OCI-LY1 (cell line): Measurements from ENCODE around the gene PRKCH.

Experiments used
- H2AFZ ChIP-seq: fragments of 200-600 bp; sonication (generic), shearing (Covaris generic); 2 replicates; pipeline ENCODE4 v1.6.0; 2014; ENCODE audit warnings: antibody characterized with exemption, mild to moderate bottlenecking, low read length
- H3F3A ChIP-seq: fragments of 200-600 bp; sonication (generic), shearing (Covaris generic); 2 replicates; pipeline ENCODE4 v1.6.0; 2014; ENCODE audit warnings: mild to moderate bottlenecking, antibody characterized with exemption, low read length, moderate library complexity; ENCODE audit not compliant: insufficient read depth
- H3K27ac ChIP-seq: fragments of 200-600 bp; sonication (generic); 2 replicates; pipeline ENCODE4 v1.5.1; 2014; ENCODE audit warnings: low read length, mixed run types, mild to moderate bottlenecking, low read depth; ENCODE audit not compliant: poor library complexity, severe bottlenecking
- H3K27me3 ChIP-seq: fragments of 200-600 bp; sonication (generic); 2 replicates; pipeline ENCODE4 v1.6.0; 2014; ENCODE audit warnings: antibody characterized with exemption, mild to moderate bottlenecking, low read length, moderate library complexity; ENCODE audit not compliant: insufficient read depth
- H3K36me3 ChIP-seq: fragments of 200-600 bp; sonication (generic); 2 replicates; pipeline ENCODE4 v1.6.1; 2014; ENCODE audit warnings: mild to moderate bottlenecking, antibody characterized with exemption, low read length, moderate library complexity, mixed read lengths; ENCODE audit not compliant: insufficient read depth
- H3K4me1 ChIP-seq: fragments of 200-600 bp; sonication (generic); 2 replicates; pipeline ENCODE4 v1.5.1; 2014; ENCODE audit warnings: mild to moderate bottlenecking, low read length, moderate library complexity; ENCODE audit not compliant: insufficient read depth, severe bottlenecking
- H3K4me2 ChIP-seq: fragments of 200-600 bp; sonication (generic), shearing (Covaris generic); 2 replicates; pipeline ENCODE4 v1.6.1; 2014; ENCODE audit warnings: low read length
- H3K4me3 ChIP-seq: fragments of 200-600 bp; sonication (generic); 2 replicates; pipeline ENCODE4 v1.5.1; 2014; ENCODE audit warnings: low read length, low read depth, mild to moderate bottlenecking, mixed read lengths; ENCODE audit not compliant: poor library complexity, severe bottlenecking
- H3K79me2 ChIP-seq: fragments of 200-600 bp; shearing (Covaris generic); 2 replicates; pipeline ENCODE4 v1.6.1; 2016; ENCODE audit warnings: mixed run types, low read length, mixed read lengths; ENCODE audit not compliant: insufficient read depth
- H3K9ac ChIP-seq: fragments of 200-600 bp; sonication (generic), shearing (Covaris generic); 2 replicates; pipeline ENCODE4 v1.6.1; 2014; ENCODE audit warnings: mild to moderate bottlenecking, low read length, mixed read lengths
- H3K9me2 ChIP-seq: fragments of 200-600 bp; sonication (generic), shearing (Covaris generic); 2 replicates; pipeline ENCODE4 v1.6.1; 2014; ENCODE audit warnings: low read depth, mild to moderate bottlenecking, low read length, mixed read lengths
- H3K9me3 ChIP-seq: fragments of 200-600 bp; shearing (Covaris generic); 2 replicates; pipeline ENCODE4 v1.6.1; 2014; ENCODE audit warnings: low read length, mixed read lengths
- H4K20me1 ChIP-seq: fragments of 200-600 bp; sonication (generic), shearing (Covaris generic); 2 replicates; pipeline ENCODE4 v1.6.0; 2016; ENCODE audit warnings: mild to moderate bottlenecking, low read length; ENCODE audit not compliant: insufficient read depth
- EZH2 ChIP-seq: fragments of 200-600 bp; sonication (generic), shearing (Covaris generic); IDR thresholded peaks from 2 replicates; pipeline ENCODE4 v1.8.0; 2017; ENCODE audit warnings: borderline replicate concordance, mixed run types, mild to moderate bottlenecking, antibody characterized with exemption, low read length, moderate library complexity, mixed read lengths
- TF ChIP-seq, protein P1 (sequence below): fragments of 200-600 bp; sonication (generic), shearing (Covaris generic); IDR thresholded peaks from 2 replicates; pipeline ENCODE4 v1.5.1; 2017; ENCODE audit warnings: mild to moderate bottlenecking, antibody characterized with exemption, low read length, moderate library complexity, mixed read lengths

Gene PRKCH

DNA sequence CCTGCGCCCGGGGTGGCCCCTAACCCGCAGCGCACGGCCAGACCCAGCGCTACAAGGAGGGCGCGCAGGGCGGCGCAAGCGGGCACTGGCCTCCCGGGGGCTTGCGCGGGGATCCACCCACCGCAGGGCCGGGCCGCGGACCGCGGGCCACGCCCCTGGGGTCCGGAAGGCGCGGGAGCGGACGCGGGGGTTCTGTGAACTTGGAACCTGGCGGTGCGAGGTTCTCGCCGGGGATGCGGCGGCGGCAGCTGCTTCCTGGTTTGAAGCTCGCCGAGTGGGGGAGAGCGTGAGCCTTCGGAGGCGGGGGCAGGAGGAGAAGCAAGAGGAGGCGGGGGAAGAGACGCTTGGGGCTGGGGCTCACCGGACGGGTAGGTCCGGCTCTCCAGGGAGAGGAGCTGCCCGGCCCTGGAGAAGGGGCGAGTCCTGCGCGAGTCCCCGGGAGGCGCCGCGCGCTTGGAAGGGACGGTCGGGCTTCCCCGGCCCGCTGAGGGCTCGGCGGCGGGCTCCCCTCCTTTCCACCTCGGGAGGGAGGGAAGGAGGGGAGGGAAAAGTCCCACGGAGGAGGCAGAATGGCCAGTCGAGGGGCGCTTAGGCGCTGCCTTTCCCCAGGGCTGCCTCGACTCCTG, at the start of gene PRKCH:
Gene PRKCH, plus strand, starts transcription at position 195 of the 626 bp plus-strand sequence. CDS start 523 bp downstream, outside the sequence.
- Histone ChIP-seq H3K27ac (no peak within 1 kb of the TSS), H4K20me1 (no peaks in the 10 kb centered on the region), H3K9ac (no peak within 1 kb of the TSS), H3F3A (no peaks in the 10 kb centered on the region), H2AFZ (no peak within 1 kb of the TSS), H3K4me2 (no peak within 1 kb of the TSS), H3K4me1 (no peaks in the 10 kb centered on the region), H3K9me2 (no peaks in the 10 kb centered on the region), H3K4me3 (no peak within 1 kb of the TSS), H3K36me3 (no peaks in the 10 kb centered on the region), H3K9me3 (no peaks in the 10 kb centered on the region), H3K27me3 (no peaks in the 10 kb centered on the region), H3K79me2 (no peaks in the 10 kb centered on the region)
- TF ChIP-seq, protein P1, sequence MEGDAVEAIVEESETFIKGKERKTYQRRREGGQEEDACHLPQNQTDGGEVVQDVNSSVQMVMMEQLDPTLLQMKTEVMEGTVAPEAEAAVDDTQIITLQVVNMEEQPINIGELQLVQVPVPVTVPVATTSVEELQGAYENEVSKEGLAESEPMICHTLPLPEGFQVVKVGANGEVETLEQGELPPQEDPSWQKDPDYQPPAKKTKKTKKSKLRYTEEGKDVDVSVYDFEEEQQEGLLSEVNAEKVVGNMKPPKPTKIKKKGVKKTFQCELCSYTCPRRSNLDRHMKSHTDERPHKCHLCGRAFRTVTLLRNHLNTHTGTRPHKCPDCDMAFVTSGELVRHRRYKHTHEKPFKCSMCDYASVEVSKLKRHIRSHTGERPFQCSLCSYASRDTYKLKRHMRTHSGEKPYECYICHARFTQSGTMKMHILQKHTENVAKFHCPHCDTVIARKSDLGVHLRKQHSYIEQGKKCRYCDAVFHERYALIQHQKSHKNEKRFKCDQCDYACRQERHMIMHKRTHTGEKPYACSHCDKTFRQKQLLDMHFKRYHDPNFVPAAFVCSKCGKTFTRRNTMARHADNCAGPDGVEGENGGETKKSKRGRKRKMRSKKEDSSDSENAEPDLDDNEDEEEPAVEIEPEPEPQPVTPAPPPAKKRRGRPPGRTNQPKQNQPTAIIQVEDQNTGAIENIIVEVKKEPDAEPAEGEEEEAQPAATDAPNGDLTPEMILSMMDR: no peak
- no peak for TF ChIP-seq EZH2

DNA sequence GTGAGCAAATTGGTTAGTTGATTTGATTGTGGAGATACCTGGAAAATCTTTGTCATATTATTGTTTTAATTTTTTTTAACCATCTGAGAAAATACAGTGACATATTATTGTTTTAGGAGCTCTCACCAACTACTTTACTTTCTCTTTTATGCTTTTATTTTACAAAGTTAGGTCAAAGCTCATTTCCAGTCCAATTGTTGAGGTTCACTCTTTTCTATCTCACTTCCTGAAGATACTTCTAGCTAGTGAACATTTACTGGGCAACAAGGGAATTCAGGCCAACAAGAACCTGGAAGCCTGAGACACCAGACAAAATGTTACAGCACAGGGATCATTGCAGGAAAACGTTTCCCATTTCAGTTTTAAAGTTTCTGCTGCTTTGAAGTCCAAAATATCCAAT, 44.1 kb upstream of the PRKCH start:
- Histone ChIP-seq H3K4me3 (no peak overlapping the region), H4K20me1 (no peaks in the 10 kb centered on the region), H3K9me3 (no peaks in the 10 kb centered on the region), H3K36me3 (no peaks in the 10 kb centered on the region), H2AFZ (no peak overlapping the region), H3K27me3 (peaks cover 9% of the 10 kb centered on the region; the same call in 1 of the 2 replicates), H3K9ac (no peak overlapping the region), H3K9me2 (no peaks in the 10 kb centered on the region), H3F3A (no peaks in the 10 kb centered on the region), H3K27ac (no peak overlapping the region), H3K4me1 (no peaks in the 10 kb centered on the region), H3K4me2 (no peak overlapping the region), H3K79me2 (no peaks in the 10 kb centered on the region)
- TF ChIP-seq, protein P1: no peak
- no peak for TF ChIP-seq EZH2

DNA sequence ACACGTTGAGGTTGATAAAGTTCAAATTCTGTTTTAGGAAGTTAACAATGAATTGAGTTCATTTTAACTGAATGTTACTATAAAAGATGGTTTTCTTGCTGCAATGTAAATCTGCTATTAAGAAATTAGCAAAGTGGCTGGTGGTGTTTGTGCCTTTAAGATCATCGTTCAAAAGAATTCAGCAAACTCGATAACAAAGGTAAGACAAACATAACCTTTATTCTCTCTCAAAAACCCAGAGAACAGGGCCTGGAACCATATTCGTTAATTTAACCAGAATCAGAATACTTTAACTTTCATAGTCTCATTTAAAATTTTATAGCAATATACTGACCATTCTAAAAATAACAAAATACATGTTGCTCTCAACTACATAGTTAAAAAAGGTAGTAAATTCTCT, 43.6 kb upstream of the PRKCH start:
- Histone ChIP-seq H3F3A (no peaks in the 10 kb centered on the region), H3K9me3 (no peaks in the 10 kb centered on the region), H3K27me3 (peaks cover 9% of the 10 kb centered on the region; the same call in 1 of the 2 replicates), H3K36me3 (no peaks in the 10 kb centered on the region), H3K4me2 (no peak overlapping the region), H4K20me1 (no peaks in the 10 kb centered on the region), H3K4me3 (no peak overlapping the region), H3K79me2 (no peaks in the 10 kb centered on the region), H3K9me2 (no peaks in the 10 kb centered on the region), H3K4me1 (no peaks in the 10 kb centered on the region), H3K27ac (no peak overlapping the region), H3K9ac (no peak overlapping the region), H2AFZ (no peak overlapping the region)
- TF ChIP-seq, protein P1: no peak
- no peak for TF ChIP-seq EZH2
